Activated T-cell treated with anti-CD3 and anti-CD28 coated beads, Interleukin-2, amount 50 U/mL, for 72 hours (primary cell): ENCODE data around the gene CD1B. TPM values are rescaled to one million over a fixed set of nuclear protein-coding genes. Genes with fewer than 3 reads are reported as not detected.
"Not testable (repeated sequence)": the region's sequence is repeated elsewhere in the genome, so short reads cannot be mapped to it uniquely, and the experiment has no call there.

ENCODE experiments used
- ATAC-seq, 2 donors: fragments of 150-1000 bp; cut with Tn5 transposase; replicated peaks in 1 of 2; 2 replicates each; pipeline ENCODE4 v1.10.0; 2021; ENCODE audit warnings: moderate library complexity in 2 of 2, mild to moderate bottlenecking in 1 of 2
- DNase-seq, 2 donors: peaks; one replicate each; pipeline ENCODE4 v3.0.0; 2021 to 2022; ENCODE audit warnings: mixed read lengths in 1 of 2
- H3K27ac Mint-ChIP-seq: one replicate; pipeline ENCODE4 v1.8.0; 2022; ENCODE audit warnings: mild to moderate bottlenecking, moderate library complexity, mixed read lengths
- H3K27me3 Mint-ChIP-seq: one replicate; pipeline ENCODE4 v1.8.0; 2022; ENCODE audit warnings: low read depth, mixed read lengths
- H3K36me3 Mint-ChIP-seq, 2 donors: one replicate each; pipeline ENCODE4 v1.8.0; 2022; ENCODE audit warnings: mixed read lengths in 2 of 2, mild to moderate bottlenecking in 1 of 2; ENCODE audit not compliant: insufficient read depth in 2 of 2
- H3K4me1 Mint-ChIP-seq: one replicate; pipeline ENCODE4 v1.8.0; 2022; ENCODE audit warnings: low read depth, mixed read lengths
- H3K4me3 Mint-ChIP-seq, 2 donors: one replicate each; pipeline ENCODE4 v1.8.0; 2022; ENCODE audit warnings: mild to moderate bottlenecking in 2 of 2, mixed read lengths in 2 of 2, moderate library complexity in 2 of 2
- H3K9me3 Mint-ChIP-seq, 2 donors: one replicate each; pipeline ENCODE4 v1.8.0; 2022; ENCODE audit warnings: mixed read lengths in 2 of 2
- total RNA-seq, 2 donors: library from RNA; stranded (reverse); gene quantifications; one replicate each; pipeline ENCODE4 v1.2.3, GENCODE V29; 2022

CD1B gene
- total RNA-seq, 2 donors from 2014 or later: not detected

GRCh38 chr1:158336413-158336812 is 5.1 kb upstream of the CD1B start:
- ATAC-seq, H3K36me3 Mint-ChIP-seq, H3K27ac Mint-ChIP-seq, H3K27me3 Mint-ChIP-seq, H3K9me3 Mint-ChIP-seq, DNase-seq, H3K4me3 Mint-ChIP-seq: not testable (repeated sequence)
- H3K4me1 Mint-ChIP-seq: peaks cover 11% of the 10 kb centered on the region

- ATAC-seq: no peak
- peaks cover 1 to 3% of the 10 kb centered on the region in 2 donors for H3K36me3 Mint-ChIP-seq
- DNase-seq: no peak
- H3K27ac Mint-ChIP-seq: no peak overlapping the region
- peaks cover 4 to 5% of the 10 kb centered on the region in 2 donors for H3K9me3 Mint-ChIP-seq
- peaks cover 11% of the 10 kb centered on the region for H3K4me1 Mint-ChIP-seq
- no peaks in the 10 kb centered on the region for H3K27me3 Mint-ChIP-seq
- no peak overlapping the region for H3K4me3 Mint-ChIP-seq
Observed at GRCh38 chr1:158335213-158335532, 3.8 kb upstream of the CD1B start.

- no peak for DNase-seq
Observed at GRCh38 chr1:158334526-158335212, 3.3 kb upstream of the CD1B start.

GRCh38 chr1:158333405-158334155 is 2.2 kb upstream of the CD1B start:
- Mint-ChIP-seq H3K4me3 (no peak overlapping the region), H3K9me3 (peaks cover 0 to 1% of the 10 kb centered on the region in 2 donors), H3K27me3 (no peaks in the 10 kb centered on the region), H3K27ac (no peak overlapping the region), H3K4me1 (peaks cover 11% of the 10 kb centered on the region), H3K36me3 (peaks cover 0 to 2% of the 10 kb centered on the region in 2 donors)
- DNase-seq: no peak
- ATAC-seq: no peak

More at GRCh38 chr1:158334526-158335212, 3.3 kb upstream of the CD1B start:
- Mint-ChIP-seq H3K9me3 (peaks cover 1 to 5% of the 10 kb centered on the region in 2 donors), H3K4me3 (no peak overlapping the region), H3K27me3 (no peaks in the 10 kb centered on the region), H3K27ac (no peak overlapping the region), H3K36me3 (peaks cover 1 to 3% of the 10 kb centered on the region in 2 donors), H3K4me1 (peaks cover 11% of the 10 kb centered on the region)
- no peak for ATAC-seq

- DNase-seq (no peak), ATAC-seq (no peak)
- no peak overlapping the region for H3K4me3 Mint-ChIP-seq
- H3K36me3 Mint-ChIP-seq: no peaks in the 10 kb centered on the region
- no peak overlapping the region for H3K27ac Mint-ChIP-seq
- no peaks in the 10 kb centered on the region for H3K9me3 Mint-ChIP-seq
- H3K27me3 Mint-ChIP-seq: no peaks in the 10 kb centered on the region
- peaks cover 11% of the 10 kb centered on the region for H3K4me1 Mint-ChIP-seq
Observed at GRCh38 chr1:158331106-158331425, 265 bp downstream of the CD1B start.

- peaks cover 11% of the 10 kb centered on the region for H3K4me1 Mint-ChIP-seq
- H3K36me3 Mint-ChIP-seq: no peaks in the 10 kb centered on the region
- no peak for DNase-seq
- no peak overlapping the region for H3K27ac Mint-ChIP-seq
- no peaks in the 10 kb centered on the region for H3K27me3 Mint-ChIP-seq
- no peaks in the 10 kb centered on the region for H3K9me3 Mint-ChIP-seq
- H3K4me3 Mint-ChIP-seq: no peak overlapping the region
- no peak for ATAC-seq
Observed at GRCh38 chr1:158330391-158331105, 783 bp downstream of the CD1B start.

- Mint-ChIP-seq H3K4me1 (peaks cover 11% of the 10 kb centered on the region), H3K9me3 (no peaks in the 10 kb centered on the region), H3K27ac (no peak overlapping the region), H3K36me3 (no peaks in the 10 kb centered on the region), H3K27me3 (no peaks in the 10 kb centered on the region), H3K4me3 (no peak overlapping the region)
- no peak for DNase-seq
- no peak for ATAC-seq
Observed at GRCh38 chr1:158329733-158330132, 1.6 kb downstream of the CD1B start.

GRCh38 chr1:158329300-158329699 is 2.0 kb downstream of the CD1B start:
- Mint-ChIP-seq H3K36me3 (no peaks in the 10 kb centered on the region), H3K27me3 (no peaks in the 10 kb centered on the region), H3K4me3 (no peak overlapping the region), H3K27ac (no peak overlapping the region), H3K4me1 (peaks cover 11% of the 10 kb centered on the region), H3K9me3 (no peaks in the 10 kb centered on the region)
- no peak for ATAC-seq
- no peak for DNase-seq

- DNase-seq (no peak), ATAC-seq (no peak)
- Mint-ChIP-seq H3K4me3 (no peak overlapping the region), H3K27ac (no peak overlapping the region), H3K27me3 (no peaks in the 10 kb centered on the region), H3K36me3 (no peaks in the 10 kb centered on the region), H3K4me1 (peaks cover 4% of the 10 kb centered on the region), H3K9me3 (peaks cover 0 to 3% of the 10 kb centered on the region in 2 donors)
Observed at GRCh38 chr1:158328426-158328825, 2.9 kb downstream of the CD1B start.

- Mint-ChIP-seq H3K9me3 (peaks cover 0 to 5% of the 10 kb centered on the region in 2 donors), H3K4me3 (no peak overlapping the region), H3K4me1 (no peaks in the 10 kb centered on the region), H3K27me3 (peaks cover 8% of the 10 kb centered on the region), H3K27ac (no peak overlapping the region), H3K36me3 (no peaks in the 10 kb centered on the region)
- no peak for DNase-seq
- ATAC-seq: no peak
Observed at GRCh38 chr1:158327481-158327880, 3.9 kb downstream of the CD1B start.

GRCh38 chr1:158324395-158324794 is 6.9 kb downstream of the CD1B start:
- H3K4me1 Mint-ChIP-seq: no peaks in the 10 kb centered on the region
- ATAC-seq (no peak), DNase-seq (no peak)
- H3K27me3 Mint-ChIP-seq: peaks cover 15% of the 10 kb centered on the region
- H3K9me3 Mint-ChIP-seq: peaks cover 0 to 5% of the 10 kb centered on the region in 2 donors
- H3K27ac Mint-ChIP-seq: no peak overlapping the region
- H3K36me3 Mint-ChIP-seq: no peaks in the 10 kb centered on the region
- H3K4me3 Mint-ChIP-seq: no peak overlapping the region

GRCh38 chr1:158323866-158324265 is 7.5 kb downstream of the CD1B start:
- peaks cover 15% of the 10 kb centered on the region for H3K27me3 Mint-ChIP-seq
- DNase-seq: no peak
- ATAC-seq: no peak
- H3K4me1 Mint-ChIP-seq: no peaks in the 10 kb centered on the region
- no peaks in the 10 kb centered on the region for H3K36me3 Mint-ChIP-seq
- peaks cover 0 to 5% of the 10 kb centered on the region in 2 donors for H3K9me3 Mint-ChIP-seq
- H3K4me3 Mint-ChIP-seq: no peak overlapping the region
- H3K27ac Mint-ChIP-seq: no peak overlapping the region

- Mint-ChIP-seq H3K36me3 (no peaks in the 10 kb centered on the region), H3K4me1 (no peaks in the 10 kb centered on the region), H3K27ac (no peak overlapping the region), H3K4me3 (no peak overlapping the region), H3K27me3 (peaks cover 5% of the 10 kb centered on the region), H3K9me3 (peaks cover 9% of the 10 kb centered on the region in 2 donors)
- DNase-seq (no peak), ATAC-seq (no peak)
Observed at GRCh38 chr1:158311066-158311465, 20.3 kb downstream of the CD1B start.
